K562 (cell line): Measurements from ENCODE around the gene RPS27. TPM values are rescaled to one million over a fixed set of nuclear protein-coding genes. Genes with fewer than 3 reads are reported as not detected.

Source experiments
- ATAC-seq: fragments of 200-7000 bp; cut with Tn5 transposase; 3 replicates; pipeline ENCODE4 v1.9.1; 2020; ENCODE audit warnings: moderate library complexity
- BruUV-seq: library from RNA; stranded (reverse); fragments of 400-500 nt; replicated peaks from 2 replicates; lab custom pipeline; 2021; lab: Mats Ljungman, UMichigan
- CTCF ChIA-PET: fragments of 300-600 bp; formaldehyde crosslinking; extraction: SDS; loops from one replicate; lab custom pipeline; 2021; ENCODE audit warnings: low intra/inter-chr PET ratio; lab: Yijun Ruan, JAX
- POLR2A ChIA-PET: fragments of 300-600, 350-650 bp; sonication (Branson Sonifier 250); formaldehyde crosslinking; extraction: SDS; loops from one replicate; lab custom pipeline; 2021; ENCODE audit warnings: antibody characterized with exemption, inconsistent platforms; lab: Yijun Ruan, JAX
- DNase-seq, 4 experiments: peaks; one replicate each; pipeline versions ENCODE4 v3.0.0 to v3.0.0-alpha.2; 2011 to 2018; ENCODE audit warnings: low spot score in 3 of 4, mixed read lengths in 3 of 4; ENCODE audit errors: extremely low read depth in 1 of 4
- FAIRE-seq: peaks from 2 replicates; lab custom pipeline; 2011; peaks lifted over from hg19 to GRCh38; lab: Jason Lieb, UNC
- H2AFZ ChIP-seq: 2 replicates; pipeline ENCODE4 v1.6.0; 2011; ENCODE audit warnings: low read depth, low read length, control low read depth, inconsistent platforms
- H3K27ac ChIP-seq: fragments of 200-600 bp; 3 replicates; pipeline ENCODE4 v1.8.0; 2011; ENCODE audit warnings: low read depth, mild to moderate bottlenecking, control low read depth, inconsistent platforms, low read length, moderate library complexity, mixed read lengths; ENCODE audit errors: extremely low read depth
- H3K27me3 ChIP-seq, 2 experiments: fragments of 300-600 bp in 1 of 2; 2 replicates in 1 of 2; 3 replicates in 1 of 2; pipeline versions ENCODE4 v1.6.0 to v1.8.0; 2011; ENCODE audit warnings: inconsistent platforms in 2 of 2, low read length in 2 of 2, mild to moderate bottlenecking in 1 of 2, mixed read lengths in 1 of 2, moderate library complexity in 1 of 2; ENCODE audit not compliant: control insufficient read depth in 2 of 2, insufficient read depth in 2 of 2
- H3K36me3 ChIP-seq: fragments of 300-600 bp; 3 replicates; pipeline ENCODE4 v1.8.0; 2011; ENCODE audit warnings: mild to moderate bottlenecking, low read length, inconsistent platforms; ENCODE audit not compliant: control insufficient read depth, insufficient read depth
- H3K4me1 ChIP-seq, 2 experiments: fragments of 200-600 bp in 1 of 2; replicated peaks in 1 of 2; 2 replicates in 1 of 2; 3 replicates in 1 of 2; pipeline versions ENCODE4 v1.5.1 to v1.8.0; 2011; ENCODE audit warnings: inconsistent platforms in 2 of 2, low read length in 2 of 2, mild to moderate bottlenecking in 1 of 2, mixed read lengths in 1 of 2, moderate library complexity in 1 of 2; ENCODE audit not compliant: control insufficient read depth in 2 of 2, insufficient read depth in 2 of 2
- H3K4me2 ChIP-seq: 2 replicates; pipeline ENCODE4 v1.6.1; 2011; ENCODE audit warnings: low read length, control low read depth, inconsistent platforms, mixed read lengths; ENCODE audit not compliant: insufficient read depth
- H3K4me3 ChIP-seq: fragments of 200-600 bp; sonication (generic), shearing (Covaris generic); 2 replicates; pipeline ENCODE4 v1.5.1; 2016; ENCODE audit warnings: control low read depth, inconsistent platforms
- H3K79me2 ChIP-seq: fragments of 200-600 bp; 3 replicates; pipeline ENCODE4 v1.8.0; 2011; ENCODE audit warnings: low read length, inconsistent platforms; ENCODE audit not compliant: control insufficient read depth, insufficient read depth
- H3K9ac ChIP-seq, 2 experiments: 2 replicates each; pipeline versions ENCODE4 v1.6.0 to v1.6.1; 2011; ENCODE audit warnings: low read depth in 2 of 2, low read length in 2 of 2, control low read depth in 1 of 2, inconsistent platforms in 1 of 2, mild to moderate bottlenecking in 1 of 2, mixed read lengths in 1 of 2; ENCODE audit not compliant: insufficient read depth in 1 of 2
- H3K9me1 ChIP-seq: one replicate; pipeline ENCODE4 v1.6.0; 2011; ENCODE audit warnings: inconsistent platforms, mild to moderate bottlenecking, low read length, moderate library complexity; ENCODE audit not compliant: control insufficient read depth, insufficient read depth
- H3K9me3 ChIP-seq: replicated peaks from 2 replicates; pipeline ENCODE4 v1.5.1; 2011; ENCODE audit warnings: low read depth, low read length, inconsistent platforms; ENCODE audit not compliant: control insufficient read depth, insufficient read depth
- H4K20me1 ChIP-seq: replicated peaks from 2 replicates; pipeline ENCODE4 v1.6.1; 2011; ENCODE audit warnings: low read length, inconsistent platforms, mixed read lengths; ENCODE audit not compliant: control insufficient read depth, insufficient read depth
- ELF1 ChIP-seq: fragments of 200-800 bp; sonication (Bioruptor generic); IDR thresholded peaks from 2 replicates; pipeline ENCODE4 v1.6.1; 2016; ENCODE audit warnings: missing genetic modification characterization, missing compliant biosample characterization
- FOXK1 ChIP-seq: sonication (generic); formaldehyde crosslinking; IDR thresholded peaks from 2 replicates; pipeline ENCODE4 v1.8.0; 2022; ENCODE audit warnings: missing genetic modification reagents, mild to moderate bottlenecking, borderline replicate concordance
- GATAD2A ChIP-seq: fragments of 450-650 bp; IDR thresholded peaks from 2 replicates; pipeline ENCODE4 v1.6.1; 2017
- MTA3 ChIP-seq: fragments of 450-650 bp; formaldehyde crosslinking; IDR thresholded peaks from 2 replicates; pipeline ENCODE4 v1.6.1; 2017; ENCODE audit warnings: mild to moderate bottlenecking, borderline replicate concordance
- MYC ChIP-seq, 2 experiments: fragments of 250-450 bp in 1 of 2; sonication (Bioruptor Pico) in 1 of 2; IDR thresholded peaks; 2 replicates each; pipeline versions ENCODE4 v1.5.1 to v1.6.1; 2012 to 2021; ENCODE audit warnings: low read depth in 2 of 2, borderline replicate concordance in 1 of 2, improper control_type of control experiment in 1 of 2, low read length in 1 of 2, mild to moderate bottlenecking in 1 of 2, moderate library complexity in 1 of 2
- NRF1 ChIP-seq, 2 experiments: fragments of 450-650 bp; IDR thresholded peaks in 1 of 2; conservative IDR thresholded peaks in 1 of 2; 2 replicates each; pipeline ENCODE4 v1.6.1; 2014; ENCODE audit warnings: mild to moderate bottlenecking in 2 of 2
- POLR3G ChIP-seq: IDR thresholded peaks from 2 replicates; pipeline ENCODE4 v1.6.1; 2011; ENCODE audit not compliant: insufficient read length, insufficient replicate concordance; ENCODE audit errors: extremely low read depth
- TFAM ChIP-seq: fragments of 250-450 bp; sonication (Bioruptor Pico); conservative IDR thresholded peaks from 2 replicates; pipeline ENCODE4 v1.5.0; 2021; ENCODE audit warnings: mild to moderate bottlenecking, moderate library complexity
- TRIM25 ChIP-seq: fragments of 450-650 bp; IDR thresholded peaks from 2 replicates; pipeline ENCODE4 v1.7.0; 2016; ENCODE audit warnings: borderline replicate concordance
- whole genome bisulfite sequencing: fragments of 100-300 bp; shearing (Covaris generic); methylation state at CpG from one replicate; pipeline ENCODE4 v1.1.6; 2016; ENCODE audit warnings: low coverage, mixed read lengths; ENCODE audit not compliant: insufficient coverage; ENCODE audit errors: missing lambda C conversion rate; 5-methylcytosine and 5-hydroxymethylcytosine counted together
- in situ Hi-C: fragments of 300-500 bp; cut with MboI; formaldehyde crosslinking; loops from 4 replicates; pipeline ENCODE4 v1.15.0; 2018; ENCODE audit warnings: inconsistent platforms, mixed read lengths
- intact Hi-C: fragments of 100-400 bp; cut with micrococcal nuclease; formaldehyde crosslinking; loops from 2 replicates; pipeline ENCODE4 v1.14.2; 2022
- polyA plus RNA-seq, 8 experiments: library from polyadenylated mRNA; depleted of rRNA in 4 of 8; stranded (reverse) in 5 of 8; unstranded in 3 of 8; fragments of >200 nt; fragmentation: Nextera tagmentation in 2 of 8; fragmentation: Illumina TruSeq in 1 of 8; extraction: Ambion mirVana in 2 of 8; extraction: Trizol in 1 of 8; gene quantifications; 2 replicates each; pipeline versions ENCODE4 v1.2.1 to v1.2.3, GENCODE V29; 2011 to 2014; ENCODE audit warnings: inconsistent platforms in 1 of 8, missing spikeins in 1 of 8
- total RNA-seq, 7 experiments: library from RNA; depleted of rRNA in 6 of 7; stranded (reverse); fragments of >200 nt in 6 of 7; fragmentation: Illumina TruSeq in 2 of 7; extraction: Trizol in 2 of 7; gene quantifications; 2 replicates each; pipeline versions ENCODE4 v1.2.1 to v1.2.3, GENCODE V29; 2011 to 2021; ENCODE audit warnings: low replicate concordance in 1 of 7
- TF ChIP-seq, protein P1 (sequence below): sonication (generic); formaldehyde crosslinking; IDR thresholded peaks from 2 replicates; pipeline ENCODE4 v1.8.0; 2023; ENCODE audit warnings: mild to moderate bottlenecking, missing genetic modification reagents

The RPS27 gene
- total and polyA plus RNA-seq, 9 of the 15 experiments (the other 6 are each of a cell fraction or from before 2014, with no cell fraction given), result 2,091 to 9,377 (median 6,706) TPM

DNA sequence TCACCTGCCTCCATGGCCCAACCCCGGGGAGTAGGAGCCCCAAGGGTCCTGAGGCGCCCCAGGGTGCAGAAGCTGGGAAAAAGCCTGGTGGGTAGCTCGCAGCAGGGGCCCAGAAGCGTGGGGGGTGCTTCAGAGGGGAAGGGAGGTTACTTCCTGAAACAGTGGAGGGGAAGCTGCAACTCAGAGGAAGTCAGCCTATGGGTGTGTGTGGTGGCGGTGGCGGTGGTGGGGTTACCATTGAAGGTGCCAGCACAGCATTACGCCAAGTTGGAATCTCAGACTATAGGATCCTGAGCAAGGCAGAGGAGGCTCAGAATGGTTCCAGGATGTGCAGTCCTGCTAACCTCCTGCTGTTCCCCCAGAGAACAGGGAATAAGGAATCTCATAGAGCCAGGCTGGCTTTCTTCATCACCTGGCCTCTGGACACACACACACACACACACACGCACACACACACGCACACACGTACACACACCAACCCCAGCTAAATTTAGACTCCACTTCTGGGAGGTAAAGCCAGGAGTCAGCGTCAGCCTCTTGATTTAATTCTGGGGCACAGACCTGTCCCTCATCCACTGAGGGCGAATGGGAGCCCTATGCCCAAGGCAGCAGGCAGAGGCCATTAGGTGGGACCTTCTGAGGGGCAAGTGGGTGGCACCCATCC, 45.3 kb upstream of the RPS27 start (continued):
- TF ChIP-seq MYC (IDR thresholded peaks at IDR 0.05; ENCODE audit: low read depth, low read length) (no peak), MYC (CRISPR knock-in tag; IDR thresholded peaks at IDR 0.05; ENCODE audit: borderline replicate concordance, low read depth) (peak; percentile 58; the same call in 1 of the 2 replicates), POLR3G (no peak), FOXK1 (CRISPR knock-in tag) (peak; percentile 68; the same call in 1 of the 2 replicates), ELF1 (tag) (peak; percentile 70; the same call in 1 of the 2 replicates)

- in situ Hi-C loops (no loop called here), intact Hi-C loops (loop anchor here (5.0 kb wide), 1 partner anchor 41 kb away; the partner anchor contains the start of gene RAB13)
- DNase-seq, result peak; percentile 67 to 86 (median 80)
- Histone ChIP-seq H3K4me2 (peak overlapping the region; percentile 98), H3K9ac (peak overlapping the region; percentile 88 to 99), H3K27ac (peak overlapping the region; percentile 85), H3K4me1 (peaks cover 12 to 32% of the 10 kb centered on the region in 2 experiments; a peak in 4 of 5 replicates), H3K79me2 (peaks cover 29% of the 10 kb centered on the region), H3K9me1 (no peaks in the 10 kb centered on the region), H2AFZ (peak overlapping the region; percentile 60; the same call in 1 of the 2 replicates), H3K9me3 (no peaks in the 10 kb centered on the region), H3K4me3 (peak overlapping the region; percentile 99), H3K36me3 (peaks cover 69% of the 10 kb centered on the region), H4K20me1 (no peaks in the 10 kb centered on the region), H3K27me3 (no peaks in the 10 kb centered on the region)
- under 1% methylated on average over 18 of the region's 95 CpGs for WGBS
- FAIRE-seq, result peak; percentile 59
- CTCF ChIA-PET, result interaction anchor here (0.9 to 1.8 kb wide), 3 partner anchors 40 to 327 kb away, joined by 4 to 7 read pairs (median 6); partner anchors contain the start of genes HAX1 and RAB13
- peak; percentile 72 for ATAC-seq
- POLR2A ChIA-PET, result interaction anchor here (0.6 to 5.5 kb wide), 18 partner anchors 12 to 317 kb away, joined by 3 to 39 read pairs (median 4); partner anchors contain the start of genes CREB3L4, CRTC2, GATAD2B and JTB
- TSS peak; percentile 38 for BruUV-seq
- TF ChIP-seq, protein P1, sequence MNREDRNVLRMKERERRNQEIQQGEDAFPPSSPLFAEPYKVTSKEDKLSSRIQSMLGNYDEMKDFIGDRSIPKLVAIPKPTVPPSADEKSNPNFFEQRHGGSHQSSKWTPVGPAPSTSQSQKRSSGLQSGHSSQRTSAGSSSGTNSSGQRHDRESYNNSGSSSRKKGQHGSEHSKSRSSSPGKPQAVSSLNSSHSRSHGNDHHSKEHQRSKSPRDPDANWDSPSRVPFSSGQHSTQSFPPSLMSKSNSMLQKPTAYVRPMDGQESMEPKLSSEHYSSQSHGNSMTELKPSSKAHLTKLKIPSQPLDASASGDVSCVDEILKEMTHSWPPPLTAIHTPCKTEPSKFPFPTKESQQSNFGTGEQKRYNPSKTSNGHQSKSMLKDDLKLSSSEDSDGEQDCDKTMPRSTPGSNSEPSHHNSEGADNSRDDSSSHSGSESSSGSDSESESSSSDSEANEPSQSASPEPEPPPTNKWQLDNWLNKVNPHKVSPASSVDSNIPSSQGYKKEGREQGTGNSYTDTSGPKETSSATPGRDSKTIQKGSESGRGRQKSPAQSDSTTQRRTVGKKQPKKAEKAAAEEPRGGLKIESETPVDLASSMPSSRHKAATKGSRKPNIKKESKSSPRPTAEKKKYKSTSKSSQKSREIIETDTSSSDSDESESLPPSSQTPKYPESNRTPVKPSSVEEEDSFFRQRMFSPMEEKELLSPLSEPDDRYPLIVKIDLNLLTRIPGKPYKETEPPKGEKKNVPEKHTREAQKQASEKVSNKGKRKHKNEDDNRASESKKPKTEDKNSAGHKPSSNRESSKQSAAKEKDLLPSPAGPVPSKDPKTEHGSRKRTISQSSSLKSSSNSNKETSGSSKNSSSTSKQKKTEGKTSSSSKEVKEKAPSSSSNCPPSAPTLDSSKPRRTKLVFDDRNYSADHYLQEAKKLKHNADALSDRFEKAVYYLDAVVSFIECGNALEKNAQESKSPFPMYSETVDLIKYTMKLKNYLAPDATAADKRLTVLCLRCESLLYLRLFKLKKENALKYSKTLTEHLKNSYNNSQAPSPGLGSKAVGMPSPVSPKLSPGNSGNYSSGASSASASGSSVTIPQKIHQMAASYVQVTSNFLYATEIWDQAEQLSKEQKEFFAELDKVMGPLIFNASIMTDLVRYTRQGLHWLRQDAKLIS (CRISPR knock-in tag), result no peak; the same call in 1 of the 2 replicates
- TF ChIP-seq GATAD2A, result no peak
- TF ChIP-seq TRIM25, result no peak
- TF ChIP-seq NRF1 (conservative IDR thresholded peaks at IDR 0.05 in 1 of 2, IDR thresholded peaks at IDR 0.05 in 1 of 2), result peak; percentile 55 to 65; a peak in 2 of 4 replicates
- peak; percentile 64 for TF ChIP-seq MYC (IDR thresholded peaks at IDR 0.05; ENCODE audit: low read depth, low read length)
- TF ChIP-seq MYC (CRISPR knock-in tag; IDR thresholded peaks at IDR 0.05; ENCODE audit: borderline replicate concordance, low read depth), result no peak; the same call in 1 of the 2 replicates
- TF ChIP-seq MTA3, result no peak
- TF ChIP-seq TFAM, result no peak
These were observed 44.6 kb upstream of the RPS27 start for GRCh38 chr1:153945795-153946621.
